Activated naive CD8-positive, alpha-beta T cell treated with anti-CD3 and anti-CD28 coated beads for 36 hours (primary cell): ENCODE results near the gene SULF2. TPM values are rescaled to one million over a fixed set of nuclear protein-coding genes. Genes with fewer than 3 reads are reported as not detected.

Experiments used
- DNase-seq: peaks from one replicate; pipeline ENCODE4 v3.0.0; 2021
- H3K27ac Mint-ChIP-seq: one replicate; pipeline ENCODE4 v1.8.0; 2022; ENCODE audit warnings: mild to moderate bottlenecking, moderate library complexity, mixed read lengths
- H3K27me3 Mint-ChIP-seq: one replicate; pipeline ENCODE4 v1.8.0; 2022; ENCODE audit warnings: mild to moderate bottlenecking, mixed read lengths
- H3K36me3 Mint-ChIP-seq: one replicate; pipeline ENCODE4 v1.8.0; 2021; ENCODE audit warnings: mild to moderate bottlenecking, mixed read lengths
- H3K4me1 Mint-ChIP-seq: one replicate; pipeline ENCODE4 v1.8.0; 2021; ENCODE audit warnings: mixed read lengths
- H3K4me3 Mint-ChIP-seq: one replicate; pipeline ENCODE4 v1.8.0; 2022; ENCODE audit warnings: mild to moderate bottlenecking, moderate library complexity, mixed read lengths
- H3K9me3 Mint-ChIP-seq: one replicate; pipeline ENCODE4 v1.8.0; 2022; ENCODE audit warnings: mixed read lengths
- total RNA-seq, 2 experiments: library from RNA; stranded (reverse); gene quantifications; one replicate each; pipeline ENCODE4 v1.2.3, GENCODE V29; 2021

The SULF2 gene
- total RNA-seq, 2 experiments from 2014 or later: 0.76 to 0.88 TPM

DNA sequence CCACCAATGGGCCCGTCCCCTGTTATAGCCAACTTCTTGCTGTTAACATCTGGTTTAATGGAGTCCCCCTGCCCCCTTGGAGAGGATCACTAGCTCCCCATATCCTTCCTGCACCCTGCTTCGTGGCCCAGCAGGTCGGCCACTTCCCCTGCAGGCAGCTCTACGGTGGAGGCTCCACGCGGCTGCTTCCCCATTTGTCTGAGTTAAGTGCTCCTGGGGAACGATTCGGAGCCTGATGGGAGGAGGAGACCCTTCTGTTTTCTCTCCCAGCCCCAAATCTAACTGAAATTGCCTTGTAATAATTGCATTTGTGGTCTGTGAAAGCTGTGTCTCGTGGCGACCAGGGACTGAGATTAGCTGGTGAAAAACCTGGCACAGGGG is 74.6 kb downstream of the SULF2 start:
- Mint-ChIP-seq H3K27me3 (peaks cover 3% of the 10 kb centered on the region), H3K9me3 (no peaks in the 10 kb centered on the region), H3K36me3 (no peaks in the 10 kb centered on the region)

DNA sequence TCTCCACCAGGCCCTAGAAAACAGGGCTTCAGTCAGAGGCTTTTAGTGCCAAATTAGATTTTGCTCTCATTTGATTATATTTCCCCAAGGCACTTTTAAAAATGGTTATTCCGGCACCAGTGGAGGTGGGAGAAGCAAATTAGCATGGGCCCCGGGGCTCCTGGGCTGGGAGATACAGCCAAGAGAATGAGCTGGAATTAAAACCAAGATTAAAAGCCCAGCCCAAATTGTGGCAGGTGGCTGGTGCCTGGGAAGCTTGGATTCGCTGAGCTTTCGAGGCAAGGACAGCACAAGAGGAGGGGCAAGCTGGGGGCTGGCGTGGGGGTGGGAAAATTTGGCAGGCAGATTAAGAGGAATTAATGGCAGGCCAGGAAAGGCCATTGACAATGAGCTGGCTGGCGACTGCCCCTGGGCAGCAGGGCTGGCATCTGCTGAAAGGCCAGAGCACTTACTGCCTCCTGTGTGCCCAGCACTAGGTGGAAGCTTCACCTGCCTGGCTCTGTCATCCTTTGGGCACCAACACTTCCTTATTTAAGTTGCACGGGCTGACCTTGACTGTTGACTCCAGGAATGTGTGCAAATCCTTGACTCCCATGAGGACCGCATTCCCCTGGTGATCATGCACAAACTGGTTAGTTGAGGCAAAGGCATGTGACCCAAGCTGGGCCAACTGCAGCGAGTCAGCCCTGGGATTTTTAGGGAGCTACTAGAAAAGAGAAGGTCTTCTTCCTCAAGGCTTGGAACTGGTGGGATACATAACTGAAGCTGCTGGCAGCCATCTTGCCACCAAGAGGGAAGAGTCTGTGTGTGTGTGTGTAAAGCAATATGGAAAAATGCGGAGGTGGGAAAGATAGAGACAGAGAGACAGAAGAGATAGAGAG is 76.1 kb downstream of the SULF2 start:
- Mint-ChIP-seq H3K36me3 (no peaks in the 10 kb centered on the region), H3K4me3 (no peak overlapping the region), H3K27ac (no peak overlapping the region), H3K9me3 (no peaks in the 10 kb centered on the region), H3K4me1 (no peaks in the 10 kb centered on the region), H3K27me3 (peaks cover 3% of the 10 kb centered on the region)
- DNase-seq: no peak

More for the DNA sequence above, 74.6 kb downstream of the SULF2 start:
- no peak overlapping the region for H3K4me3 Mint-ChIP-seq
- no peak overlapping the region for H3K27ac Mint-ChIP-seq
- no peak for DNase-seq
- no peaks in the 10 kb centered on the region for H3K4me1 Mint-ChIP-seq

DNA sequence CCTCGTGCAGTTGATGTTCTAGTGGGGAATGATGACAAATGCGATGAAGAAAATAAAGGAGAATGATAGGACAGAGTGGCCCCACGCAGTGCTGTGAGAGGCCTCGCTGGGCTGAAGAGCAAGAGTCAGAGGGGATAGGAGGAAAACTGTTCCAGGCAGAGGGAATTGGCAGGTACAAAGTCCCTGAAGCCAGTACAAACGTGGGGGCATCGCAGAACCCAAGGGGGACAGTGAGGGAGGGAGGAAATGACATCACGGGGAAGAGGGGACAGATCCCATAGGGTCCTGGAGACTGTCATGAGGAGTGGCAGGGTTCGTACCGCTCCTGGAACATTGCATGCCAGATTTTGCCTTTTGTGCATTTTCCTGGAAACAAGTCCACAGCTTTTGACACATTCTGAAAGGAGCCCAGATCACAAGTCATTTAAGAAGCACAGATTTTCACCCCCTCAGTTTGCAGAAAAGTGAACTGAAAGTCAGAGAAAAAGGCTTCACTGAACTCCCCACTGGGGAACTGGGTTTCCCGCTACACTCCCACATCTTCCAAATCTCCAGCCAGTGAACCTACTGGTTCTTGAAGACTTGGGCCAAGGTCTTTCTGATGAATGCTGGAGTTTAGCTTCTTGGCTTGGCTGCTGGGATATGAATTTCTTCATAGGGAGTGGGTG is 77.0 kb downstream of the SULF2 start:
- Mint-ChIP-seq H3K27ac (no peak overlapping the region), H3K36me3 (no peaks in the 10 kb centered on the region), H3K4me1 (no peaks in the 10 kb centered on the region), H3K9me3 (no peaks in the 10 kb centered on the region), H3K4me3 (no peak overlapping the region), H3K27me3 (peaks cover 3% of the 10 kb centered on the region)
- DNase-seq: no peak

DNA sequence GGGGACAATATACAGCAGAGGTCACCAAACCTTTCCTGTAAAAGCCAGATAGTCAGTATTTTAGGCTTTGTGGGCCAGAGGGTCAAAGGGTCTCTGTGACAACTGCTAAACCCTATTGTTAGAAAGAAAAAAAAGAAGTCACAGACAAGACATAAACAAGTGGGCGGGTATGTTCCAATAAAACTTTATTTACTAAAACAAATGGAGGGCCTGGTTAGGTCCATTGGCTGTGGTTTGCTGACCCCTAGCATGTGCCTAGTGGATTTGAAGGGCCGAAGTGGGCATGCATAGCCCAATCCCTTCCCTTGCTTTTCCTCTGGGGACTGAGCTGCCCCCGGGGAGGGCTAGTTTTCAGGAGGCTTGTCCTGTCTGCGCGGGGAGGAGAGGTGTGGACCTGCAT is 78.9 kb downstream of the SULF2 start:
- no peaks in the 10 kb centered on the region for H3K4me1 Mint-ChIP-seq

DNA sequence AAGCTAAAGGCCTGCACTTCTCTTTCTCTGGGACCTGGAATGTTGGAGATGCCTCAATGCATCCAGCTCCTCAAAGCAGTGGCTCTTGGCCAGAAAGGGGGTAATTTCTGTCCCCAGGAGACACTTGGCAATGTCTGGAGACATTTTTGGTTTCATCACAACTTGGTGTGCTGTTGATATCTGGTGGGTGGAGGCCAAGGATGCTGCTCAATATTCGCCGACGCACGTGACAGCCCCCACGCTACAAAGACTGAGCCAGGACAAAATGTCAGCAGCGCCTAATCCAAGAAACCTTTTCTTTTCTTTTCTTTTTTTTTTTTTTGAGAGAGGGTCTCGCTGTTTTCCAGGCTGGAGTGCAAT is 79.8 kb downstream of the SULF2 start:
- Mint-ChIP-seq H3K4me1 (no peaks in the 10 kb centered on the region), H3K4me3 (no peak overlapping the region), H3K9me3 (no peaks in the 10 kb centered on the region), H3K27me3 (peaks cover 3% of the 10 kb centered on the region), H3K27ac (no peak overlapping the region), H3K36me3 (no peaks in the 10 kb centered on the region)
- no peak for DNase-seq

More for the DNA sequence above, 78.9 kb downstream of the SULF2 start:
- Mint-ChIP-seq H3K4me3 (no peak overlapping the region), H3K9me3 (no peaks in the 10 kb centered on the region), H3K36me3 (no peaks in the 10 kb centered on the region), H3K27me3 (peaks cover 3% of the 10 kb centered on the region), H3K27ac (no peak overlapping the region)
- DNase-seq: no peak

DNA sequence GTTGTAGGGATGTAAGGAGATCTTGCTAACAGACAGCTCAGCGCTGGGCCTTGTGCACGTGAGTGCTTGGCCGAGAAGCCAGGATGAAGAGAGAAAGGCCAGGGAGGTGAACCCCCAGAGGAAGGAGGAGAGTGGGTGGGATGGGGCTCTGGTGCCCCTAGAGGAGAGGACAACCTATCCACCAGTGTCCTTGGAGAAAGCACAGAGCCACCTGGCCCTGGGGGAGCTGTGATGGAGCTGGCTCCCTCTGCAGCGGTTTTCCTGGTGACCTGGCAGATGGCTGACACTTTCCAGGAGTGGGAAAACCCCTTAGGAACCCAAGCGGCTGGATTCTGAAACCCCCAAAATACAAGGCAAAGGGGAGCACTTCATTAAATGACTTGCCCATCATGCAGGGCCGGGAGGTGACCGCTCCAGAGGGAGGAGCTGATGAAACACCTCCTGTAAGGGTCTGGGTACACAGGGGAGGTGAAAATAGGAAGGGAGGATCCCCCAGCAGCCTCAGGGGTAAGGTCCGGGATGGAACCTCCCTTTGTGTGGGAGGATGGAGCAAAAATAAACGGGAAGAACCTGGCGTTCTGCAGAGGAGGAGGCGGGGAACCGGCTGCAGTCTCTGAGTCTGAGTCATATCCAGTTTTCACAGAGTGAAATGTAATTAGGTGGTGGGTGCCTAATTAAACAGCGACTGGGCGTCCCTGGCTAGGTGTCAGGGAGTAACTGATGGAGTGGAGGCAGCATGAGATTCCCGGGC is 80.4 kb downstream of the SULF2 start:
- no peaks in the 10 kb centered on the region for H3K36me3 Mint-ChIP-seq
- no peaks in the 10 kb centered on the region for H3K4me1 Mint-ChIP-seq
- peaks cover 3% of the 10 kb centered on the region for H3K27me3 Mint-ChIP-seq
- H3K9me3 Mint-ChIP-seq: no peaks in the 10 kb centered on the region
- H3K27ac Mint-ChIP-seq: no peak overlapping the region
- DNase-seq: no peak
- H3K4me3 Mint-ChIP-seq: no peak overlapping the region

DNA sequence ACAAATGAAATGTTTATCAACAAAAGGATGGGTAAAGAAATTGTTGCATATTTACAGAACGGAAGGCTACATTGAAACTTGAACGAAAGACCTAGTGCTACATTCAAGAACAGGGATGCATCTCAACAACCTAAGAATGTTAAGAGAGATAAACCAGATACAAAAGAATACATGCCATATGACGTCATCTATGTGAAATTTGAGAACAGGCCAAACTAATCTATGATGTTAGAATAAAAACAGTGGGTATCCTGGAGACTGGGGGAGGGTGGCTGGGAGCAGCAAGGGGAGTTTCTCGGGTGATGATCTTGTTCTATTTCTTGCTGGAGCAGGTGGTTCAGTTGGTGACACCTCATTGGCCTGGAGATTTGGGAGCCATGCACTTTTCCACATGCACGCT is 81.5 kb downstream of the SULF2 start:
- Mint-ChIP-seq H3K27ac (no peak overlapping the region), H3K36me3 (no peaks in the 10 kb centered on the region), H3K27me3 (no peaks in the 10 kb centered on the region), H3K4me3 (no peak overlapping the region), H3K9me3 (no peaks in the 10 kb centered on the region), H3K4me1 (no peaks in the 10 kb centered on the region)
- DNase-seq: no peak

DNA sequence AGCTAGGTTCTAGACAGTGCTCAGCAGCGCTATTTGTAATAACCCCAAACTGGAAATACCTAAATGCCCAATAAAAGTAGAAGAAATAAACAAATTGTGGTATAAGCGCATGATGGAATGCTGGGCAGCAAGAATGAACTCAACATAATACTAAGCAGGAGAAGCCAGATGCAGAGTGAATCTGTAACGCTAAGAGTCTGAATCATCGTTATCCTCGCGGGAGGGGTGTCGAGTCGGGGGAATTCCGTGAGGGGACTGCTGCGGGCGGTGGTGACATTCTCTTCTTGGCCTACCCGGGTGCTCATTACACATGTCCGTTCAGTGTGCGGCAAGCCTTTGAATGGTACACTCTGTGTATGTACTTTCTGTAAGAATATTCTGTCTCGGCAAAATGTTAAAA is 83.7 kb downstream of the SULF2 start:
- no peak overlapping the region for H3K27ac Mint-ChIP-seq
- no peaks in the 10 kb centered on the region for H3K27me3 Mint-ChIP-seq
- H3K9me3 Mint-ChIP-seq: no peaks in the 10 kb centered on the region
- DNase-seq: no peak
- H3K36me3 Mint-ChIP-seq: no peaks in the 10 kb centered on the region
- no peak overlapping the region for H3K4me3 Mint-ChIP-seq
- no peaks in the 10 kb centered on the region for H3K4me1 Mint-ChIP-seq

DNA sequence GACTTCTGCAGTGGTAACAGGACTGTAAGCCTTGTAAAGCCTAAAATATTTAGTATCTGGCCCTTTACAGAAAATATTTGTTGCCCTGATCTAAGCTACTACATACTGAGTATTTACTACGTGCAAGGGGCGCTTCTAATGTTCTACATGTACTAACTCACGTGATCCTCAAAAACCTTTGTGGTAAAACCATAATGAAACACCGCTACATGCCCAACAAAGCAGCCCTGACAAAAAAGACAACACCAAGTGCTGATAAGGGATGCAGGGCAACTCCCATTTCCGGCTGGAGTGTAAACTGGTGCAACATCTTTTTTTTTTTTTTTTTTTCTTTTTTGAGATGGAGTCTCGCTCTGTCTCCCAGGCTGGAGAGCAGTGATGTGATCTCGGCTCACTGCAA is 85.0 kb downstream of the SULF2 start:
- peaks cover under 1% of the 10 kb centered on the region for H3K4me1 Mint-ChIP-seq
- DNase-seq: no peak
- H3K27ac Mint-ChIP-seq: no peak overlapping the region
- H3K36me3 Mint-ChIP-seq: no peaks in the 10 kb centered on the region
- H3K27me3 Mint-ChIP-seq: no peaks in the 10 kb centered on the region
- no peaks in the 10 kb centered on the region for H3K9me3 Mint-ChIP-seq
- no peak overlapping the region for H3K4me3 Mint-ChIP-seq

DNA sequence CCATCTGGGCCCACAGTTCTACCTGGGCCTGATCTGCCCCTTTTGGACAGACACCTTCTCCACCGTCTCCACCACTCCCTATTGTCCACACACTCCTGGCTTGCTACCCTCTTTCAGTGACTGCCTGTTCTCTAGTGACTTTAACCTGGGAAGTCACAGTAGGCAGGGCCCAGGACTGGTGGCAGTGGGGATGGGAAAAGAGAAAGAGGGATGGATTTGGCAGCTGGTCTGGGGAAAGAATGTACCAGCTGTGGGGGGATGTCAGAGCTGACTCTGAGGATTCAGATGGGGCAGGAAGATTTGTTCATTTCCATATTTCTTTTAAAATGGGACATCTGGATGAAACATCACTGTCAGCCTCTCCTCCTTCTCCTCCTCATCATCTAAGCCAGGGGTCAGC is 85.5 kb downstream of the SULF2 start:
- no peaks in the 10 kb centered on the region for H3K9me3 Mint-ChIP-seq
- H3K4me1 Mint-ChIP-seq: peaks cover 3% of the 10 kb centered on the region
- H3K27me3 Mint-ChIP-seq: no peaks in the 10 kb centered on the region
- no peaks in the 10 kb centered on the region for H3K36me3 Mint-ChIP-seq
- DNase-seq: no peak
- no peak overlapping the region for H3K4me3 Mint-ChIP-seq
- no peak overlapping the region for H3K27ac Mint-ChIP-seq

DNA sequence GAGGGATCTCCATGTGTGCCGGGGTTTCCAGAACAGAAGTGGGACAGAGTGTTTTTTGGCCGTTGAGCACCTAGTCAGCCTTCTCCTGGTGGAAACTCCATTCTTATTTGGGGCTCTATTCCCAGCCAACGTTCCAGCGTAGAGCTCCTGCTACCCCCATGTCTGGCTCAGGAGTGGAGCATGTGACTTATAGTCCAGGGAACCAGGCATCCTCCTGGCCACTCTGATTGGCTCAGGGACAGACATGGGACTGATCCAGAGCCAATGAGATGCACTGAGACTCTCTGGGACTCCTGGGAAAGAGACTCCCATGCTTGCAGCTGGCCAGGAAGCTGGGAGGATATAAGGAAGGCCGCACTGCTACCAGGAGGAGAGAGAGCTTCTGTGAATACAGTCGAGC is 87.1 kb downstream of the SULF2 start:
- Mint-ChIP-seq H3K27ac (no peak overlapping the region), H3K4me3 (no peak overlapping the region), H3K27me3 (no peaks in the 10 kb centered on the region), H3K4me1 (peaks cover 3% of the 10 kb centered on the region), H3K9me3 (peaks cover 4% of the 10 kb centered on the region), H3K36me3 (no peaks in the 10 kb centered on the region)
- no peak for DNase-seq

DNA sequence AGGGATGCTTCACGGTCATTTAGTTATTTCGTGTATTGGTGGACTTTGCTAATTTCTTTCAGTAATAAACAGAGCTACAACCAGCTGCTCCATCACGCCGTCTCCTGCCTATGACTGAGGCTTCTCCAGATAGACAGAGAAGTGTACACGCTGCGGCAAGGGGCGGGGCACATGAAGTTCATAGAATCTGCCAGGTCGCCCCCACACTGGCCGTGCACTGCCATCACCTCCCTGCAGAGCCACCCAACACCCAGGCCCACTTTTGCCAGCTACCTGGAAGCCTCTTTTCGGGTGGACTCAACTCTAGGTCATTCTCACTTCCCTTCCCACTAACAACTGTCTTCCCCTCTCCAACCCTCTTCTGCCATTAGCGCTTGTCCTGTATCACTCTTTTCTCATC is 88.4 kb downstream of the SULF2 start:
- Mint-ChIP-seq H3K4me3 (no peak overlapping the region), H3K27me3 (no peaks in the 10 kb centered on the region), H3K36me3 (no peaks in the 10 kb centered on the region), H3K27ac (no peak overlapping the region), H3K4me1 (peaks cover 3% of the 10 kb centered on the region), H3K9me3 (peaks cover 11% of the 10 kb centered on the region)
- DNase-seq: no peak

DNA sequence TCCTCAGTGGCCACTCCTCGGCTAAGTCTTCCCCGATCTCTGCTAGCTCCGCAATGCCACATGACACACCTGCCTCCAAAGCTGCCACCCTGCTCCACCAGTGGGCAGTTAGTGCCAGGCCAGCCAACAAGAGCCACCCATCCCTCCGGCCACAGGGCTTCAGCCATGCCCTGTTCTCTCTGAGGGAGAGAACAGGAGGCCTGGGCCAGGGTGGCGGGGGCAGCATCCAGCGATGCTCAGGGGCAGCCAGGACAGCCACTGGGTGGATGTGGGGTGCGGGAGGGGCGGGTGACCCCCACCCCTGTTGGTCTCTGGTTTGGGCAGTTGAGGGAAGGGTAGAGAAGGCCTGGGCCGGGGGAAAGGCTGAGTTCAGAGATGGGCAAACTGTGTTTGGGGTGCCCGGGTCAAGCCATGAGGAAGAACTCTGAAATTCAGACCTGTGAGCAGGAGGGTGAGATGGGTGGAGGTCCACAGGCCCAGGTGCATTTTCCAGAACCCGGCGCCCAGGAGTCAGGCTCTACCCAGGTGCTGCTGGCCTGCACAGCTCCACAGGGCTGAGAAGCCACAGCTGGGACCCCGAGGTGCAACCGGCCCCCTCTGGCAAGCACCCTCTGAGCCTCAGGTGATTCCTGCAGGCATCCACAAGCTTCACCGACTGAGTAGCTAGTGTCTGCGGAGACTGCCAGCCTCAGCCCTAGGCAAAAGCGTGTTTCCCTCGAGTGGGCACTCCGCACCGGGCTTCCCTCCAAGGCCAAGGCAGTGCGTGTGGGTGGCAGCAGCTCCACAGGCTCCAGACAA is 91.1 kb downstream of the SULF2 start:
- Mint-ChIP-seq H3K27ac (no peak overlapping the region), H3K9me3 (peaks cover 23% of the 10 kb centered on the region), H3K27me3 (no peaks in the 10 kb centered on the region), H3K4me1 (peaks cover 3% of the 10 kb centered on the region), H3K36me3 (peaks cover 10% of the 10 kb centered on the region), H3K4me3 (no peak overlapping the region)
- DNase-seq: no peak

DNA sequence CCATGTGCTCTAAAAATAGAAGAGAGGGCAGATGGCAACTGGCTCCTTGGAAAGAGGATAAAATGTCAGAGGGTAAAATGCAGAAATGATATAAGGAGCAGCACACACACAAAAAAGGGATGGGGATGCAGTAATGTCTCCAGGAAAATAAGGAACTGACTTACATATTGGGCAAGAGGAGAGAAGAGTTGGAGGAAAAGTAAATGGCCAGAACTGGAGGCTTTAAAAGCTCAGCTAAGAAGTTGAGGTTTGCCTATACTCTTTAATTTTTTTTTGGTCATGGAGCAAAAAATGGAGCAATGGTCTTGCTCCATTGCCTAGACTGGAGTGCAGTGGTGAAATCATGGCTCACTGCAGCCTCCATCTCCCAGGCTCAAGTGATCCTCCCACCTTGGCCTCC is 93.7 kb downstream of the SULF2 start:
- H3K27me3 Mint-ChIP-seq: no peaks in the 10 kb centered on the region
- peaks cover 10% of the 10 kb centered on the region for H3K36me3 Mint-ChIP-seq
- no peak for DNase-seq
- H3K9me3 Mint-ChIP-seq: peaks cover 23% of the 10 kb centered on the region
- H3K27ac Mint-ChIP-seq: no peak overlapping the region
- H3K4me1 Mint-ChIP-seq: peaks cover 3% of the 10 kb centered on the region
- H3K4me3 Mint-ChIP-seq: no peak overlapping the region

DNA sequence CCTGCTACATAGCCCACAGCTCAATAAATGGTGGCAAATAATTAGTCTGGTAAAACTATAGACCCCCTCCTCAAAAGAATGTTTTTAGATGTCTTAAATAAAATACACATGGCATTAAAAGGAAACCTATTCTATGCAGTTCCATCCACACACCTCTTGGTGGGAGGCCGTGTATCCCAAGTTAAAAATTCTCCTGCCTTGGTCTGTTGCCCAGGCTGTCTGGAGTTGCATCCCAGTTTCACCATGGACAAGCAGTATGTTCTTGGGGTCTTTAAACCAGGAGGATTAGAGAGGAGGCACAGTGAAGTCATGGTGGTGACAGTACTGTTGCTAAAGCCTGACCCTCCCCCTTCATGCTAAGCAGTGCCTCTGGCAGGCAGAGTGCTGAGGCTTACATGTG is 95.5 kb downstream of the SULF2 start:
- Mint-ChIP-seq H3K9me3 (peaks cover 23% of the 10 kb centered on the region), H3K4me3 (no peak overlapping the region), H3K27me3 (no peaks in the 10 kb centered on the region), H3K4me1 (no peaks in the 10 kb centered on the region), H3K27ac (no peak overlapping the region), H3K36me3 (peaks cover 10% of the 10 kb centered on the region)
- no peak for DNase-seq
